Glutamatergic neuron (in vitro differentiated cells): ENCODE results near the gene S100A11. TPM values are rescaled to one million over a fixed set of nuclear protein-coding genes. Genes with fewer than 3 reads are reported as not detected.

Source experiments
- DNase-seq: peaks from one replicate; pipeline ENCODE4 v3.0.0; 2022
- H3K27ac Mint-ChIP-seq: one replicate; pipeline ENCODE4 v1.8.0; 2020; ENCODE audit warnings: mild to moderate bottlenecking, mixed read lengths, inconsistent platforms; ENCODE audit not compliant: unreplicated experiment
- H3K27me3 Mint-ChIP-seq: one replicate; pipeline ENCODE4 v1.8.0; 2020; ENCODE audit warnings: mild to moderate bottlenecking, moderate library complexity, mixed read lengths, inconsistent platforms; ENCODE audit not compliant: unreplicated experiment
- H3K36me3 Mint-ChIP-seq: one replicate; pipeline ENCODE4 v1.8.0; 2020; ENCODE audit warnings: mild to moderate bottlenecking, mixed read lengths, inconsistent platforms; ENCODE audit not compliant: unreplicated experiment
- H3K4me1 Mint-ChIP-seq: one replicate; pipeline ENCODE4 v1.8.0; 2020; ENCODE audit warnings: mild to moderate bottlenecking, low read depth, mixed read lengths, inconsistent platforms; ENCODE audit not compliant: unreplicated experiment
- H3K4me3 Mint-ChIP-seq: one replicate; pipeline ENCODE4 v1.8.0; 2020; ENCODE audit warnings: mild to moderate bottlenecking, mixed read lengths, inconsistent platforms; ENCODE audit not compliant: unreplicated experiment
- H3K9me3 Mint-ChIP-seq: one replicate; pipeline ENCODE4 v1.8.0; 2020; ENCODE audit warnings: mild to moderate bottlenecking, moderate library complexity, mixed read lengths, inconsistent platforms; ENCODE audit not compliant: unreplicated experiment
- total RNA-seq: library from RNA; stranded (reverse); fragmentation: NEBNext Ultra II Directional; extraction: Animal tissue kit (Norgen Biotek cat#: 25700); gene quantifications from one replicate; pipeline ENCODE4 v1.2.1, GENCODE V29; 2021; ENCODE audit not compliant: unreplicated experiment
- TF ChIP-seq, protein P1 (sequence below): fragments of 200-600 bp; sonication (generic); IDR thresholded peaks from one replicate; pipeline ENCODE4 v1.5.0; 2021; ENCODE audit not compliant: partially characterized antibody, unreplicated experiment

The S100A11 gene
- total RNA-seq, 1 donor from 2014 or later = 45.1 TPM

DNA sequence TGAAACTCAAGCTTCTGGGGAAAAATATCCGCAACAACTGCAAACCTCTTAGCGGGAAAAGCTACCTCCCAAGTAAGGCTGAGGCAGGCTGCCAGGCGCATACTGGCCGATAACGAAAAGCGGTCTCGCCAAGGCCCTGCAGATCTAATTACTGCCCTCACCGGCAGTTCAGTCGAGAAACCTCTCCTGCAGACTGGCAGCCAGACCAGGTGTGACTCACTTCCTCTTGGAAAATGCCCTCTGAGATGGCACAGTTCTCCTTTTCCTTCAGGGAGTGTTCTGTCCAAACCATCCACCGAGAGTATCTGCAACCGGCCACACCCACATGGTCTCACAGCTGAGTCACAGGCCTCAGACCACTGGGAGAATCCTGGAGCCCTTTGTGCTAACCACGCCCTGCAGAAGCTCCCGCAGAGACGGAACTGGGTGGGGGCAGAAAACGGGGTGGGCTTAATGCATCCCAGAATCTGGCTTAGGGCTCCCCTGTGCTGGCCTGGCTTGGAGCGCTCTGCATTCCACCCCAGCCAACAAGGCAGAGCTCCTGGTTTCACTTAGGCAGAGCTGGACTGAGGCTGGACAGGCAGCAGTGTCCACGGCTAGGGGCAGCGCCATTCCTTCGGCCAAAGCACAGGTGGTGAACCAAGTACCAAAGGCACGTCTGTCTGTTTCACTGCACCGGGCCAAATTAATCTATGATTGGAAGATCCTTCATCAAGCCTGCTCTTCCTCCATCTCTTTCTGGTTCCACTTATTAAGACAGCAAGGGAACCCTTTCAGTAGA, 44.3 kb downstream of the S100A11 start:
- peaks cover 5% of the 10 kb centered on the region for H3K9me3 Mint-ChIP-seq
- peak overlapping the region; percentile 91 for H3K27ac Mint-ChIP-seq
- TF ChIP-seq, protein P1, sequence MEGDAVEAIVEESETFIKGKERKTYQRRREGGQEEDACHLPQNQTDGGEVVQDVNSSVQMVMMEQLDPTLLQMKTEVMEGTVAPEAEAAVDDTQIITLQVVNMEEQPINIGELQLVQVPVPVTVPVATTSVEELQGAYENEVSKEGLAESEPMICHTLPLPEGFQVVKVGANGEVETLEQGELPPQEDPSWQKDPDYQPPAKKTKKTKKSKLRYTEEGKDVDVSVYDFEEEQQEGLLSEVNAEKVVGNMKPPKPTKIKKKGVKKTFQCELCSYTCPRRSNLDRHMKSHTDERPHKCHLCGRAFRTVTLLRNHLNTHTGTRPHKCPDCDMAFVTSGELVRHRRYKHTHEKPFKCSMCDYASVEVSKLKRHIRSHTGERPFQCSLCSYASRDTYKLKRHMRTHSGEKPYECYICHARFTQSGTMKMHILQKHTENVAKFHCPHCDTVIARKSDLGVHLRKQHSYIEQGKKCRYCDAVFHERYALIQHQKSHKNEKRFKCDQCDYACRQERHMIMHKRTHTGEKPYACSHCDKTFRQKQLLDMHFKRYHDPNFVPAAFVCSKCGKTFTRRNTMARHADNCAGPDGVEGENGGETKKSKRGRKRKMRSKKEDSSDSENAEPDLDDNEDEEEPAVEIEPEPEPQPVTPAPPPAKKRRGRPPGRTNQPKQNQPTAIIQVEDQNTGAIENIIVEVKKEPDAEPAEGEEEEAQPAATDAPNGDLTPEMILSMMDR = no peak
- peak; percentile 55 for DNase-seq
- peak overlapping the region; percentile 92 for H3K4me3 Mint-ChIP-seq
- H3K4me1 Mint-ChIP-seq = peaks cover 6% of the 10 kb centered on the region
- peaks cover 10% of the 10 kb centered on the region for H3K27me3 Mint-ChIP-seq
- no peaks in the 10 kb centered on the region for H3K36me3 Mint-ChIP-seq

DNA sequence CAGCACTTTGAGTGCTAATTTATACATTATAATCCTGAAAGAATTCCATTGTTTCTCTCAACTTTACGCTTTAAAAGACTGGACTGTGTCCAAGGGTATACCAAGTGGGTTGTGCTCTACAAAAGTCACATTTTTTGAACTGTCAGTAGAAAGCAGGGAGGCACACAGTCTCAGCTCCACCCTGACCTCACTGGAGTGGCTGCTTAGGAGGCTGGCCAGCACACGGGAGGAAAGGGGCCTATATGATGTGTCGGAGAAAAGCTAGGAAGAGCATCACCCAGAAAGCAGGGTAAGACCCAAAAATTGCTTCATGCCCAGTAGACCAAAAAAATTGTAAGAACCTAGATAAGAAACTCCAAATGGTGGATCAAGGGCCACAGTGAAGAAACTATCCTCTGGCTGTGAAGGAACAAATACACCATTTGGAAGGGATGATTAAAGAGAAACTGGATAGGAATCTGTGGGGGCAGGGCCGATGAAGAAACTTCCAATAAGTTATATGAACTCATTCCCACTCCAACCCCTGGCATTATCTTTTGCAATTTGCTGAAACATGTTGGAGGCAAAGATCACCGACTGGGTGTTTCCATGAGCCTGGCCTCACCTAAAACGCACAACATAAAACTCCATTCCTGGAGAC, 45.0 kb downstream of the S100A11 start:
- H3K4me1 Mint-ChIP-seq = peaks cover 6% of the 10 kb centered on the region
- peaks cover 10% of the 10 kb centered on the region for H3K27me3 Mint-ChIP-seq
- peak overlapping the region; percentile 91 for H3K27ac Mint-ChIP-seq

DNA sequence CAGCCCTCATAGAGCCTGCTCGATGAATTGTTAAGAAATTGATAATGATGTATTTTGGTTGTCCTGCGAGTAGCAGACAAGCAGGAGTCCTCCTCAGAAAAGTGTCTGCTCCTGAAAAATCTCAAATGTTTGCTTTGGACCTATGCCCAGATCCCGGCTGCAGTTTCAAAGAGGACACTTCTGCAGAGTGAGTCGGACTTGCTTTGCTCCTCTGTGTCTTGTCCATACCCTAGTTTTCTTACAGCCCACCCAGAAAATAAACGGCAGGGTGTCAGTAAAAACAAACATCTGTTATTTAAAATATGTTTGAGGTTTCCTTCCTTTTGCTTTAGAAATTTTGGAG, 46.0 kb downstream of the S100A11 start:
- Mint-ChIP-seq H3K27ac (no peak overlapping the region), H3K4me1 (peaks cover 6% of the 10 kb centered on the region), H3K27me3 (peaks cover 10% of the 10 kb centered on the region), H3K9me3 (peaks cover 5% of the 10 kb centered on the region), H3K36me3 (no peaks in the 10 kb centered on the region), H3K4me3 (peak overlapping the region; percentile 92)
- TF ChIP-seq, protein P1 = no peak
- DNase-seq = no peak

More for the DNA sequence above, 45.0 kb downstream of the S100A11 start:
- no peak for DNase-seq
- TF ChIP-seq, protein P1 = no peak
- Mint-ChIP-seq H3K4me3 (peak overlapping the region; percentile 92), H3K9me3 (peaks cover 5% of the 10 kb centered on the region), H3K36me3 (no peaks in the 10 kb centered on the region)

DNA sequence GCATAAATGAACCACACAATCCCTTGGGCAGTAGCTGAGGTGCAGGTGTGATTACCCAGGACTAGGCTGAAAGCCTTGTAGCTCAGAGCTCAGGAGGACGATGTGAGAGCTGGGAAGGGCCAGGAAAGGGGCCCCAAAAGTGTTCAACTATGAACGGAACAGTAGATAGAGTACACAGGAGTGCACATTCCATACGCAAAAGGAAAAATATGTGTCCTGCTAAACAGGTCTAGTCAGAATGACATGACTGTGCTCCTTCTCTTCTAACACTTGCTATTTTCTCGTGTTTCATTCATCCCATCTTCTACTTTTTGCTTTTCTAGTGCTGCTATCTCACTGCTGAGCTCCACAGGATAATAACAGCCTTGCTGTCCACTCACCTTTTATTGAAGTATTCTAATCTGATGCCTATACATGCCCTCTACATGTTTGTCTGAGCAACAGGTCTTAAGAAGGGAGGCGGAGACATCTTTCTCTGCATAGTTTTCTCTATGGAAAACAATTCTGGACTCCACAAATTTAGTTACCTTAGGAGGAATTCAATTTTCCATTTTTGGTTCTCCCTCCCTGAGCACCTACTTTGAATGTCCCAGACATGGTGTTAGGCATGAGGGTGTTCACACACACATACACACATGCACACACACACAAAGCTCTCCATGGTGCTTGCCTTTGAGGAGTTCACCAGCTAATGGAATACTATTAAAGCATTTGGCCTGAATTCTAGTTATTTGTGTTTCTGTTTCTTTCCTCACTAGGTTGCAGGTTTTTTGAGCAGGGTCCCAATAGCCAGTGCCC, 46.5 kb downstream of the S100A11 start:
- peaks cover 5% of the 10 kb centered on the region for H3K9me3 Mint-ChIP-seq
- no peak overlapping the region for H3K27ac Mint-ChIP-seq
- TF ChIP-seq, protein P1 = no peak
- no peak for DNase-seq
- no peak overlapping the region for H3K4me3 Mint-ChIP-seq
- peaks cover 6% of the 10 kb centered on the region for H3K4me1 Mint-ChIP-seq
- H3K27me3 Mint-ChIP-seq = peaks cover 10% of the 10 kb centered on the region
- no peaks in the 10 kb centered on the region for H3K36me3 Mint-ChIP-seq
